Activated CD4-positive, alpha-beta T cell treated with anti-CD3 and anti-CD28 coated beads, Interleukin-10, Interleukin-2, amounts not matched to agents 100 ng/mL and 50 ng/mL, durations not matched to agents 16 hours and 8 hours (primary cell): ENCODE data around the gene ZNF219.
"Not testable (repeated sequence)": the region's sequence is repeated elsewhere in the genome, so short reads cannot be mapped to it uniquely, and the experiment has no call there.

Source experiments
- DNase-seq: peaks from one replicate; pipeline ENCODE4 v3.0.0-alpha.2; 2020

ZNF219 gene

GRCh38 chr14:21040941-21041340 is 57.5 kb downstream of the ZNF219 start:
- DNase-seq, result not testable (repeated sequence)

GRCh38 chr14:21040370-21040925 is 58.0 kb downstream of the ZNF219 start:
- no peak for DNase-seq
